A172 (cell line): Measurements from ENCODE around the gene ZNRF2. TPM values are rescaled to one million over a fixed set of nuclear protein-coding genes. Genes with fewer than 3 reads are reported as not detected.

Experiments
- DNase-seq: peaks from one replicate; pipeline ENCODE4 v3.0.0-alpha.2; 2015; ENCODE audit warnings: low spot score
- total RNA-seq: library from RNA; depleted of rRNA; stranded (reverse); fragments of >200 nt; shearing (Covaris generic); gene quantifications from 2 replicates; pipeline ENCODE4 v1.2.3, GENCODE V29; 2014; rRNA removed

Gene ZNRF2
- total RNA-seq, 1 experiment from 2014 or later: 15.0 TPM

- peak; percentile 66 for DNase-seq
Observed at GRCh38 chr7:30406664-30407425, 122.4 kb downstream of the ZNRF2 start.

GRCh38 chr7:30411173-30411572 is 126.8 kb downstream of the ZNRF2 start:
- no peak for DNase-seq

GRCh38 chr7:30411897-30412296 is 127.5 kb downstream of the ZNRF2 start:
- no peak for DNase-seq

- peak; percentile 93 for DNase-seq
Observed at GRCh38 chr7:30412782-30413504, 128.5 kb downstream of the ZNRF2 start.

GRCh38 chr7:30413864-30414263 is 129.5 kb downstream of the ZNRF2 start:
- DNase-seq: no peak

Other genes starting within 250 kb of the ZNRF2 start
- gene MTURN, start 149.6 kb upstream of the ZNRF2 start, total RNA-seq: 8.6 and 10.9 TPM in 2 replicates
- 5.2 and 5.3 TPM in 2 replicates for gene NOD1, start 194.2 kb downstream of the ZNRF2 start, total RNA-seq
- 121 and 147 TPM in 2 replicates for gene GGCT, start 220.2 kb downstream of the ZNRF2 start, total RNA-seq